Effector memory CD8-positive, alpha-beta T cell (primary cell): Measurements from ENCODE around the gene PHLDB2.
A peak's percentile ranks its signal among the peaks of the same experiment; 100 is the strongest.

Experiments
- ATAC-seq: fragments of 150-1000 bp; cut with Tn5 transposase; replicated peaks from 2 replicates; pipeline ENCODE4 v1.10.0; 2021; ENCODE audit warnings: mild to moderate bottlenecking, moderate library complexity
- DNase-seq, 3 experiments: peaks; one replicate each; pipeline ENCODE4 v3.0.0; 2021
- H3K27ac Mint-ChIP-seq, 2 donors: one replicate each; pipeline ENCODE4 v1.8.0; 2022; ENCODE audit warnings: mild to moderate bottlenecking in 2 of 2, mixed read lengths in 2 of 2, moderate library complexity in 2 of 2
- H3K27me3 Mint-ChIP-seq, 2 donors: one replicate each; pipeline ENCODE4 v1.8.0; 2022; ENCODE audit warnings: mixed read lengths in 2 of 2
- H3K36me3 Mint-ChIP-seq: one replicate; pipeline ENCODE4 v1.8.0; 2022; ENCODE audit warnings: mild to moderate bottlenecking, moderate library complexity, mixed read lengths; ENCODE audit not compliant: insufficient read depth
- H3K4me1 Mint-ChIP-seq, 2 donors: one replicate each; pipeline ENCODE4 v1.8.0; 2022; ENCODE audit warnings: low read depth in 2 of 2, mixed read lengths in 2 of 2
- H3K4me3 Mint-ChIP-seq, 2 donors: one replicate each; pipeline ENCODE4 v1.8.0; 2022; ENCODE audit warnings: mild to moderate bottlenecking in 2 of 2, mixed read lengths in 2 of 2, moderate library complexity in 2 of 2
- H3K9me3 Mint-ChIP-seq, 2 donors: one replicate each; pipeline ENCODE4 v1.8.0; 2022; ENCODE audit warnings: mixed read lengths in 2 of 2

PHLDB2 gene

GRCh38 chr3:111971533-111972130 is 112.6 kb downstream of the PHLDB2 start:
- DNase-seq (no peak), ATAC-seq (no peak)
- Mint-ChIP-seq H3K36me3 (no peaks in the 10 kb centered on the region), H3K4me1 (peaks cover 3 to 4% of the 10 kb centered on the region in 2 donors), H3K9me3 (no peaks in the 10 kb centered on the region), H3K4me3 (no peak overlapping the region), H3K27me3 (no peaks in the 10 kb centered on the region), H3K27ac (no peak overlapping the region)

GRCh38 chr3:111972891-111973290 is 113.8 kb downstream of the PHLDB2 start:
- no peaks in the 10 kb centered on the region for H3K4me1 Mint-ChIP-seq
- no peaks in the 10 kb centered on the region for H3K36me3 Mint-ChIP-seq
- H3K27me3 Mint-ChIP-seq, result no peaks in the 10 kb centered on the region
- ATAC-seq (no peak), DNase-seq (no peak)
- no peak overlapping the region for H3K27ac Mint-ChIP-seq
- no peaks in the 10 kb centered on the region for H3K9me3 Mint-ChIP-seq
- no peak overlapping the region for H3K4me3 Mint-ChIP-seq

GRCh38 chr3:111975131-111975530 is 116.1 kb downstream of the PHLDB2 start:
- H3K4me3 Mint-ChIP-seq, result no peak overlapping the region
- no peak overlapping the region for H3K27ac Mint-ChIP-seq

GRCh38 chr3:111976254-111976653 is 117.2 kb downstream of the PHLDB2 start:
- no peak overlapping the region for H3K4me3 Mint-ChIP-seq
- H3K27ac Mint-ChIP-seq, result no peak overlapping the region
- no peak for ATAC-seq

More at GRCh38 chr3:111975131-111975530, 116.1 kb downstream of the PHLDB2 start:
- Mint-ChIP-seq H3K9me3 (no peaks in the 10 kb centered on the region), H3K27me3 (no peaks in the 10 kb centered on the region), H3K4me1 (peaks cover 8 to 14% of the 10 kb centered on the region in 2 donors), H3K36me3 (peaks cover 10% of the 10 kb centered on the region)
- ATAC-seq (no peak), DNase-seq (no peak)

GRCh38 chr3:111978583-111979433 is 119.7 kb downstream of the PHLDB2 start, which contains the start of gene ABHD10:
Gene ABHD10 (plus strand): TSS chr3:111979026. CDS start chr3:111979062, 36 bp downstream.
- DNase-seq (peak; percentile 91 to 95 (median 93)), ATAC-seq (peak; percentile 92)
- H3K9me3 Mint-ChIP-seq, result no peaks in the 10 kb centered on the region
- peak within 1 kb of the TSS; percentile 91 to 94 for H3K27ac Mint-ChIP-seq
- no peaks in the 10 kb centered on the region for H3K27me3 Mint-ChIP-seq
- H3K36me3 Mint-ChIP-seq, result peaks cover 13% of the 10 kb centered on the region
- peaks cover 14 to 19% of the 10 kb centered on the region in 2 donors for H3K4me1 Mint-ChIP-seq
- peak within 1 kb of the TSS; percentile 77 to 94 for H3K4me3 Mint-ChIP-seq

More at GRCh38 chr3:111976254-111976653, 117.2 kb downstream of the PHLDB2 start:
- H3K27me3 Mint-ChIP-seq, result no peaks in the 10 kb centered on the region
- DNase-seq, result no peak
- peaks cover 11 to 15% of the 10 kb centered on the region in 2 donors for H3K4me1 Mint-ChIP-seq
- H3K36me3 Mint-ChIP-seq, result peaks cover 10% of the 10 kb centered on the region
- no peaks in the 10 kb centered on the region for H3K9me3 Mint-ChIP-seq

GRCh38 chr3:111979434-111980038 is 120.5 kb downstream of the PHLDB2 start:
- H3K4me1 Mint-ChIP-seq, result peaks cover 15 to 24% of the 10 kb centered on the region in 2 donors
- peak overlapping the region; percentile 91 to 94 for H3K27ac Mint-ChIP-seq
- peak overlapping the region; percentile 77 to 94 for H3K4me3 Mint-ChIP-seq
- H3K36me3 Mint-ChIP-seq, result peaks cover 14% of the 10 kb centered on the region
- peak; percentile 39 for ATAC-seq
- DNase-seq, result peak in 1 of 3 experiments; percentile 13
- no peaks in the 10 kb centered on the region for H3K9me3 Mint-ChIP-seq
- H3K27me3 Mint-ChIP-seq, result no peaks in the 10 kb centered on the region

GRCh38 chr3:111980716-111981456 is 121.8 kb downstream of the PHLDB2 start:
- no peaks in the 10 kb centered on the region for H3K9me3 Mint-ChIP-seq
- H3K4me1 Mint-ChIP-seq, result peaks cover 26 to 37% of the 10 kb centered on the region in 2 donors
- no peak for ATAC-seq
- peaks cover 14% of the 10 kb centered on the region for H3K36me3 Mint-ChIP-seq
- H3K27me3 Mint-ChIP-seq, result no peaks in the 10 kb centered on the region
- no peak for DNase-seq
- peak overlapping the region; percentile 77 to 94 for H3K4me3 Mint-ChIP-seq
- no peak overlapping the region for H3K27ac Mint-ChIP-seq

- H3K36me3 Mint-ChIP-seq, result peaks cover 17% of the 10 kb centered on the region
Observed at GRCh38 chr3:111981457-111981763, 122.3 kb downstream of the PHLDB2 start.

GRCh38 chr3:111984636-111985298 is 125.7 kb downstream of the PHLDB2 start:
- H3K27ac Mint-ChIP-seq, result peak overlapping the region; percentile 17 to 68
- no peak overlapping the region for H3K4me3 Mint-ChIP-seq
- H3K27me3 Mint-ChIP-seq, result no peaks in the 10 kb centered on the region
- H3K4me1 Mint-ChIP-seq, result peaks cover 21 to 33% of the 10 kb centered on the region in 2 donors
- DNase-seq, result no peak
- no peak for ATAC-seq
- peaks cover 24% of the 10 kb centered on the region for H3K36me3 Mint-ChIP-seq
- H3K9me3 Mint-ChIP-seq, result no peaks in the 10 kb centered on the region

More at GRCh38 chr3:111981457-111981763, 122.3 kb downstream of the PHLDB2 start:
- peak overlapping the region in 1 of 2 donors; percentile 8 for H3K4me3 Mint-ChIP-seq
- no peaks in the 10 kb centered on the region for H3K27me3 Mint-ChIP-seq
- H3K9me3 Mint-ChIP-seq, result no peaks in the 10 kb centered on the region
- no peak for DNase-seq
- H3K4me1 Mint-ChIP-seq, result peaks cover 26 to 38% of the 10 kb centered on the region in 2 donors
- H3K27ac Mint-ChIP-seq, result no peak overlapping the region
- ATAC-seq, result no peak

- Mint-ChIP-seq H3K27me3 (no peaks in the 10 kb centered on the region), H3K9me3 (no peaks in the 10 kb centered on the region), H3K4me1 (peaks cover 18 to 28% of the 10 kb centered on the region in 2 donors), H3K36me3 (peaks cover 25% of the 10 kb centered on the region), H3K27ac (peak overlapping the region; percentile 1 to 21), H3K4me3 (no peak overlapping the region)
- no peak for ATAC-seq
- no peak for DNase-seq
Observed at GRCh38 chr3:111986800-111987199, 127.7 kb downstream of the PHLDB2 start.

GRCh38 chr3:111989061-111989678 is 130.1 kb downstream of the PHLDB2 start:
- H3K9me3 Mint-ChIP-seq, result no peaks in the 10 kb centered on the region
- H3K27me3 Mint-ChIP-seq, result no peaks in the 10 kb centered on the region
- H3K36me3 Mint-ChIP-seq, result peaks cover 35% of the 10 kb centered on the region
- no peak overlapping the region for H3K27ac Mint-ChIP-seq
- H3K4me1 Mint-ChIP-seq, result peaks cover 15 to 22% of the 10 kb centered on the region in 2 donors
- ATAC-seq (peak; percentile 83), DNase-seq (no peak)
- H3K4me3 Mint-ChIP-seq, result no peak overlapping the region

GRCh38 chr3:111993038-111993437 is 134.0 kb downstream of the PHLDB2 start:
- DNase-seq (no peak), ATAC-seq (no peak)
- Mint-ChIP-seq H3K4me1 (peaks cover 0 to 3% of the 10 kb centered on the region in 2 donors), H3K4me3 (no peak overlapping the region), H3K36me3 (peaks cover 21% of the 10 kb centered on the region), H3K27me3 (no peaks in the 10 kb centered on the region), H3K27ac (no peak overlapping the region), H3K9me3 (no peaks in the 10 kb centered on the region)
